Measurements from ENCODE around the gene MMP7. TPM values are rescaled to one million over a fixed set of nuclear protein-coding genes. Genes with fewer than 3 reads are reported as not detected.

Gene MMP7
- total and polyA plus RNA-seq, 8 donors: 0.37 to 45.1 (median 2.0) TPM; not detected in 3

DNA sequence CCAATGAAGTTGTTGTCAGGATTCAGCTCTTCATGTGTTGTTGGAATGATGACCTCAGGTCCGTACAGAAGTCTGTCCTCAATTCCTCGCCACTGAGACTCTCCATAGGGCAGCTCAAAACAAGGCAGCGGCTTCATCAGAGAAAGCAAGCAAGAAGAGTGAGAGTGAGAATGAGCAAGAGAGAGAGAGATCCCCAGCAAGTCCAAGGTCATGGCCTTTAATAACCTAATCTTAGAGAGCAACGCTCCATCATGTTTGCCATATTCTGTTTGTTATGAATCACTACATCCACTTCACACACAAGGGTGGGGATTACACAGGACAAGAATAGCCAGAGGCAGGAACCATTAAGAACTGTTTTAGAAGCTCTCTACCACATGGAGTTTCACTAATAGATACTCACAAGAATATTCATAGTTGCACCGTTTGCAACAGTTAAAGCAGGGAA, 23.3 kb upstream of the MMP7 start:
- H3K9me3 ChIP-seq: no peaks in the 10 kb centered on the region
- DNase-seq: no peak
- H3K27me3 ChIP-seq: no peaks in the 10 kb centered on the region
- H3K4me1 ChIP-seq: peaks cover 0 to 6% (median 3%) of the 10 kb centered on the region in 4 donors
- H3K36me3 ChIP-seq: no peaks in the 10 kb centered on the region
- no peak overlapping the region for H3K27ac ChIP-seq
- H3K4me3 ChIP-seq: no peak overlapping the region
- peak in 1 of 3 donors; percentile 17 for TF ChIP-seq POLR2AphosphoS5 (IDR thresholded peaks at IDR 0.05)
- TF ChIP-seq, protein P1, sequence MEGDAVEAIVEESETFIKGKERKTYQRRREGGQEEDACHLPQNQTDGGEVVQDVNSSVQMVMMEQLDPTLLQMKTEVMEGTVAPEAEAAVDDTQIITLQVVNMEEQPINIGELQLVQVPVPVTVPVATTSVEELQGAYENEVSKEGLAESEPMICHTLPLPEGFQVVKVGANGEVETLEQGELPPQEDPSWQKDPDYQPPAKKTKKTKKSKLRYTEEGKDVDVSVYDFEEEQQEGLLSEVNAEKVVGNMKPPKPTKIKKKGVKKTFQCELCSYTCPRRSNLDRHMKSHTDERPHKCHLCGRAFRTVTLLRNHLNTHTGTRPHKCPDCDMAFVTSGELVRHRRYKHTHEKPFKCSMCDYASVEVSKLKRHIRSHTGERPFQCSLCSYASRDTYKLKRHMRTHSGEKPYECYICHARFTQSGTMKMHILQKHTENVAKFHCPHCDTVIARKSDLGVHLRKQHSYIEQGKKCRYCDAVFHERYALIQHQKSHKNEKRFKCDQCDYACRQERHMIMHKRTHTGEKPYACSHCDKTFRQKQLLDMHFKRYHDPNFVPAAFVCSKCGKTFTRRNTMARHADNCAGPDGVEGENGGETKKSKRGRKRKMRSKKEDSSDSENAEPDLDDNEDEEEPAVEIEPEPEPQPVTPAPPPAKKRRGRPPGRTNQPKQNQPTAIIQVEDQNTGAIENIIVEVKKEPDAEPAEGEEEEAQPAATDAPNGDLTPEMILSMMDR (IDR thresholded peaks at IDR 0.05): no peak
- 66 to 90% (median 82%) methylated on average over 5 of the region's 5 CpGs for WGBS, 5 donors
- intact Hi-C loops (cut with DNase I; ENCODE audit: low total_unique reads): no loop called here

GRCh38 chr11:102552447-102553194, 22.1 kb upstream of the MMP7 start:
- peak in 2 of 3 donors; percentile 30 to 65 for TF ChIP-seq POLR2AphosphoS5 (IDR thresholded peaks at IDR 0.05)
- TF ChIP-seq, protein P1 (IDR thresholded peaks at IDR 0.05): no peak
- Histone ChIP-seq H3K9me3 (no peaks in the 10 kb centered on the region), H3K4me1 (peaks cover 0 to 6% (median 3%) of the 10 kb centered on the region in 4 donors), H3K36me3 (no peaks in the 10 kb centered on the region), H3K4me3 (no peak overlapping the region), H3K27ac (peak overlapping the region in 3 of 5 donors; percentile 42 to 72 (median 57)), H3K27me3 (no peaks in the 10 kb centered on the region)
- intact Hi-C loops (cut with DNase I; ENCODE audit: low total_unique reads): no loop called here
- 35 to 48% (median 44%) methylated on average over 8 of the region's 8 CpGs for WGBS, 5 donors
- peak; percentile 48 to 63 for DNase-seq

DNA sequence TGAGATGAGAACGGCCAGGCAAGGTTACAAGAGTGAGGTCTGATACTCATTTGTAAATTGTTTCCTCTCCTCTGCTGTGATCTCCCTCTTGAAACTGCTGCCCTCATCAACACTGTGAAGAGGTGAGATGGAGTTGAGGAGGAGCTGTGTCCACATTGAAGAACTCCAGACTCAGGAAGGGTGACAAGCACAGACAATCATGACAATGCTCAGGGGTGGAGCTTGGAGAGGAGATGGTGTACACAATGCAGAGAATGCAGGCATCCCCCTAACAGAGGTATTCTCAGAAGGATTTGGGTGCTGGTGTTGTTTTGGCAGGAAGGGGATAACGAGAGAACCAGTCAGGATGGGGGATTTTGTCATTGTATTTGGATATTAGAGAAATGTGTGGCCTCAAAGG, 21.5 kb upstream of the MMP7 start:
- Histone ChIP-seq H3K4me1 (peaks cover 0 to 6% (median 3%) of the 10 kb centered on the region in 4 donors), H3K36me3 (no peaks in the 10 kb centered on the region), H3K4me3 (no peak overlapping the region), H3K9me3 (no peaks in the 10 kb centered on the region), H3K27ac (peak overlapping the region in 2 of 5 donors; percentile 57 to 72), H3K27me3 (no peaks in the 10 kb centered on the region)
- intact Hi-C loops (cut with DNase I; ENCODE audit: low total_unique reads): no loop called here
- no peak for TF ChIP-seq POLR2A (IDR thresholded peaks at IDR 0.05)
- TF ChIP-seq, protein P1 (IDR thresholded peaks at IDR 0.05): no peak
- no peak for TF ChIP-seq EP300 (IDR thresholded peaks at IDR 0.05)
- TF ChIP-seq POLR2AphosphoS5 (IDR thresholded peaks at IDR 0.05): no peak
- DNase-seq: no peak
- WGBS, 5 donors: 47 to 63% (median 62%) methylated on average over 2 of the region's 2 CpGs

GRCh38 chr11:102551169-102551781, 20.7 kb upstream of the MMP7 start:
- no peak for TF ChIP-seq POLR2AphosphoS5 (IDR thresholded peaks at IDR 0.05)
- no peak for TF ChIP-seq POLR2A (IDR thresholded peaks at IDR 0.05)
- TF ChIP-seq, protein P1 (IDR thresholded peaks at IDR 0.05): no peak
- TF ChIP-seq EP300 (IDR thresholded peaks at IDR 0.05): no peak
- Histone ChIP-seq H3K36me3 (no peaks in the 10 kb centered on the region), H3K27ac (peak overlapping the region in 1 of 5 donors; percentile 72), H3K4me3 (no peak overlapping the region), H3K27me3 (no peaks in the 10 kb centered on the region), H3K9me3 (no peaks in the 10 kb centered on the region), H3K4me1 (peaks cover 0 to 6% (median 3%) of the 10 kb centered on the region in 4 donors)
- WGBS, 5 donors: 67 to 82% (median 73%) methylated on average over 6 of the region's 6 CpGs
- intact Hi-C loops (cut with DNase I; ENCODE audit: low total_unique reads): no loop called here
- no peak for DNase-seq
